ENCODE measurements around the gene CCL22.

- no peak for TF ChIP-seq POLR2A (IDR thresholded peaks at IDR 0.05; ENCODE audit: low read length)
- TF ChIP-seq GATA1 (IDR thresholded peaks at IDR 0.05; ENCODE audit: low read depth, low read length), result no peak
Observed at GRCh38 chr16:57372372-57373116, 14.0 kb downstream of the CCL22 start, which contains the start of gene CX3CL1.

All from erythroblast (primary cell).